ENCODE data around the gene STK39.

STK39 gene

GRCh38 chr2:168072626-168073303 is 174.6 kb downstream of the STK39 start:
- no peak overlapping the region for H2AFZ ChIP-seq (ENCODE audit: low read depth, low read length)
- H3K27ac ChIP-seq (ENCODE audit: low read length) = no peak overlapping the region
- no peaks in the 10 kb centered on the region for H4K20me1 ChIP-seq (ENCODE audit: insufficient read depth, low read length)
- H3K9me3 ChIP-seq (ENCODE audit: insufficient read depth, low read length, severe bottlenecking) = no peaks in the 10 kb centered on the region
- DNase-seq (no peak), ATAC-seq (ENCODE audit: insufficient read depth, low read depth) (no peak)
- H3K4me2 ChIP-seq (ENCODE audit: insufficient read depth, low read length) = no peak overlapping the region
- H3K4me1 ChIP-seq (ENCODE audit: insufficient read depth, low read length) = no peaks in the 10 kb centered on the region
- peaks cover 5% of the 10 kb centered on the region; the same call in 1 of the 2 replicates for H3K36me3 ChIP-seq (ENCODE audit: insufficient read depth, low read length)
- H3K4me3 ChIP-seq (ENCODE audit: low read depth in 1 of 2, low read length in 2 of 2) = no peak overlapping the region
- H3K27me3 ChIP-seq (ENCODE audit: insufficient read depth, low read length, poor library complexity) = no peaks in the 10 kb centered on the region
- TF ChIP-seq EZH2 (IDR thresholded peaks at IDR 0.05; ENCODE audit: borderline replicate concordance, low read depth, low read length, severe bottlenecking) (no peak), CTCF (IDR thresholded peaks at IDR 0.05; ENCODE audit: borderline replicate concordance, extremely low read depth, low read length, poor library complexity, severe bottlenecking) (no peak)
- H3K9ac ChIP-seq (ENCODE audit: low read depth, low read length) = no peak overlapping the region
- no peaks in the 10 kb centered on the region for H3K79me2 ChIP-seq (ENCODE audit: insufficient read depth, low read length)

- ATAC-seq (ENCODE audit: insufficient read depth, low read depth) (no peak), DNase-seq (no peak)
- Histone ChIP-seq H3K79me2 (ENCODE audit: insufficient read depth, low read length) (no peaks in the 10 kb centered on the region), H3K4me1 (ENCODE audit: insufficient read depth, low read length) (no peaks in the 10 kb centered on the region), H3K4me2 (ENCODE audit: insufficient read depth, low read length) (no peak overlapping the region), H3K27me3 (ENCODE audit: insufficient read depth, low read length, poor library complexity) (no peaks in the 10 kb centered on the region), H3K27ac (ENCODE audit: low read length) (no peak overlapping the region), H3K9ac (ENCODE audit: low read depth, low read length) (no peak overlapping the region), H3K4me3 (ENCODE audit: low read depth in 1 of 2, low read length in 2 of 2) (no peak overlapping the region), H3K9me3 (ENCODE audit: insufficient read depth, low read length, severe bottlenecking) (no peaks in the 10 kb centered on the region), H3K36me3 (ENCODE audit: insufficient read depth, low read length) (peaks cover 18% of the 10 kb centered on the region), H4K20me1 (ENCODE audit: insufficient read depth, low read length) (no peaks in the 10 kb centered on the region), H2AFZ (ENCODE audit: low read depth, low read length) (no peak overlapping the region)
- no peak for TF ChIP-seq CTCF (IDR thresholded peaks at IDR 0.05; ENCODE audit: borderline replicate concordance, extremely low read depth, low read length, poor library complexity, severe bottlenecking)
- no peak for TF ChIP-seq EZH2 (IDR thresholded peaks at IDR 0.05; ENCODE audit: borderline replicate concordance, low read depth, low read length, severe bottlenecking)
These were observed 183.1 kb downstream of the STK39 start for GRCh38 chr2:168064011-168064998.

GRCh38 chr2:168062936-168063335 is 184.5 kb downstream of the STK39 start:
- H4K20me1 ChIP-seq (ENCODE audit: insufficient read depth, low read length) = no peaks in the 10 kb centered on the region
- no peaks in the 10 kb centered on the region for H3K27me3 ChIP-seq (ENCODE audit: insufficient read depth, low read length, poor library complexity)
- H3K9ac ChIP-seq (ENCODE audit: low read depth, low read length) = no peak overlapping the region
- no peak for ATAC-seq (ENCODE audit: insufficient read depth, low read depth)
- H3K36me3 ChIP-seq (ENCODE audit: insufficient read depth, low read length) = peaks cover 22% of the 10 kb centered on the region
- no peak overlapping the region for H3K4me2 ChIP-seq (ENCODE audit: insufficient read depth, low read length)
- no peaks in the 10 kb centered on the region for H3K9me3 ChIP-seq (ENCODE audit: insufficient read depth, low read length, severe bottlenecking)
- no peak for TF ChIP-seq EZH2 (IDR thresholded peaks at IDR 0.05; ENCODE audit: borderline replicate concordance, low read depth, low read length, severe bottlenecking)
- TF ChIP-seq CTCF (IDR thresholded peaks at IDR 0.05; ENCODE audit: borderline replicate concordance, extremely low read depth, low read length, poor library complexity, severe bottlenecking) = no peak
- H3K27ac ChIP-seq (ENCODE audit: low read length) = no peak overlapping the region
- no peak overlapping the region for H2AFZ ChIP-seq (ENCODE audit: low read depth, low read length)
- H3K4me3 ChIP-seq (ENCODE audit: low read depth in 1 of 2, low read length in 2 of 2) = no peak overlapping the region
- no peaks in the 10 kb centered on the region for H3K4me1 ChIP-seq (ENCODE audit: insufficient read depth, low read length)
- DNase-seq = no peak
- H3K79me2 ChIP-seq (ENCODE audit: insufficient read depth, low read length) = no peaks in the 10 kb centered on the region
